Superior temporal gyrus (tissue), 1 donor: Measurements from ENCODE around the gene ANXA6.

Experiments
- DNase-seq: peaks from one replicate; pipeline ENCODE4 v3.0.0-alpha.2; 2016; ENCODE audit errors: extremely low spot score

Gene ANXA6

GRCh38 chr5:151153766-151154272 is 3.8 kb downstream of the ANXA6 start:
- no peak for DNase-seq

- DNase-seq = no peak
Observed at GRCh38 chr5:151153300-151153699, 4.3 kb downstream of the ANXA6 start.

- DNase-seq = no peak
Observed at GRCh38 chr5:151151793-151152192, 5.8 kb downstream of the ANXA6 start.

- no peak for DNase-seq
Observed at GRCh38 chr5:151151263-151151660, 6.3 kb downstream of the ANXA6 start.

- no peak for DNase-seq
Observed at GRCh38 chr5:151150471-151151262, 6.9 kb downstream of the ANXA6 start.

- no peak for DNase-seq
Observed at GRCh38 chr5:151148583-151148982, 9.0 kb downstream of the ANXA6 start.

GRCh38 chr5:151147033-151147432 is 10.5 kb downstream of the ANXA6 start:
- no peak for DNase-seq

GRCh38 chr5:151146061-151146460 is 11.5 kb downstream of the ANXA6 start:
- no peak for DNase-seq

- no peak for DNase-seq
Observed at GRCh38 chr5:151144922-151145321, 12.7 kb downstream of the ANXA6 start.

GRCh38 chr5:151144275-151144674 is 13.3 kb downstream of the ANXA6 start:
- no peak for DNase-seq

GRCh38 chr5:151143645-151144044 is 13.9 kb downstream of the ANXA6 start:
- no peak for DNase-seq

GRCh38 chr5:151142933-151143332 is 14.6 kb downstream of the ANXA6 start:
- no peak for DNase-seq

- no peak for DNase-seq
Observed at GRCh38 chr5:151141535-151141934, 16.0 kb downstream of the ANXA6 start.

GRCh38 chr5:151140686-151141459 is 16.7 kb downstream of the ANXA6 start:
- no peak for DNase-seq

- DNase-seq = no peak
Observed at GRCh38 chr5:151139646-151140045, 17.9 kb downstream of the ANXA6 start.

GRCh38 chr5:151139015-151139414 is 18.6 kb downstream of the ANXA6 start:
- DNase-seq = no peak

GRCh38 chr5:151138114-151138513 is 19.5 kb downstream of the ANXA6 start:
- DNase-seq = no peak

- no peak for DNase-seq
Observed at GRCh38 chr5:151137067-151137825, 20.3 kb downstream of the ANXA6 start.

- no peak for DNase-seq
Observed at GRCh38 chr5:151134228-151134627, 23.4 kb downstream of the ANXA6 start.

- DNase-seq = no peak
Observed at GRCh38 chr5:151132963-151133362, 24.6 kb downstream of the ANXA6 start.

- no peak for DNase-seq
Observed at GRCh38 chr5:151130922-151131891, 26.4 kb downstream of the ANXA6 start.
